GM12875 (cell line): ENCODE measurements around the gene MRC2.
"Not testable (repeated sequence)": the region's sequence is repeated elsewhere in the genome, so short reads cannot be mapped to it uniquely, and the experiment has no call there.

Experiments used
- H3K4me3 ChIP-seq: one replicate; pipeline ENCODE4 v1.5.1; 2011; ENCODE audit warnings: low read depth, low read length, control low read depth
- TF ChIP-seq, protein P1 (sequence below): IDR thresholded peaks from 2 replicates; pipeline ENCODE4 v1.5.1; 2011; ENCODE audit warnings: low read depth, mild to moderate bottlenecking, control low read depth, inconsistent platforms, low read length, moderate library complexity, borderline replicate concordance; ENCODE audit not compliant: insufficient read depth

MRC2 gene

DNA sequence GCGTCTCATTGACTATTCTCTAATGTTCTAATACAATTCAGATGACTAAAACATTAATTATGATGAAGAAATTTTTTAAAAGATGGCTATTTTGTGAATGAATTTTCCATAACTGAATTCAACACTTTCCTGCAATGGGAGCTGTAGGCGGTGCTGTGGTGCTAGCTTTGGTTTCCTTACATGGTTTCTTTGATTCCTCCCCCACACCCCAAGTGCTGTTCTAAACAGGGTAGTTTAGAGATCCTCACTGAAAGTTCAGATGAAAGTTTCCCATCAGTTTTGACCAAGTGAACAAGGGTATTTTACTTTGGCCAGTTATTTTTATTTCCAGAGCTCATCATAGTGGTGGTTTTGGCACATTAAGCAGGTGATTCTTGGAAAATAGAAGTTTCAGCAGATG lies 26.0 kb upstream of the MRC2 start:
- TF ChIP-seq, protein P1, sequence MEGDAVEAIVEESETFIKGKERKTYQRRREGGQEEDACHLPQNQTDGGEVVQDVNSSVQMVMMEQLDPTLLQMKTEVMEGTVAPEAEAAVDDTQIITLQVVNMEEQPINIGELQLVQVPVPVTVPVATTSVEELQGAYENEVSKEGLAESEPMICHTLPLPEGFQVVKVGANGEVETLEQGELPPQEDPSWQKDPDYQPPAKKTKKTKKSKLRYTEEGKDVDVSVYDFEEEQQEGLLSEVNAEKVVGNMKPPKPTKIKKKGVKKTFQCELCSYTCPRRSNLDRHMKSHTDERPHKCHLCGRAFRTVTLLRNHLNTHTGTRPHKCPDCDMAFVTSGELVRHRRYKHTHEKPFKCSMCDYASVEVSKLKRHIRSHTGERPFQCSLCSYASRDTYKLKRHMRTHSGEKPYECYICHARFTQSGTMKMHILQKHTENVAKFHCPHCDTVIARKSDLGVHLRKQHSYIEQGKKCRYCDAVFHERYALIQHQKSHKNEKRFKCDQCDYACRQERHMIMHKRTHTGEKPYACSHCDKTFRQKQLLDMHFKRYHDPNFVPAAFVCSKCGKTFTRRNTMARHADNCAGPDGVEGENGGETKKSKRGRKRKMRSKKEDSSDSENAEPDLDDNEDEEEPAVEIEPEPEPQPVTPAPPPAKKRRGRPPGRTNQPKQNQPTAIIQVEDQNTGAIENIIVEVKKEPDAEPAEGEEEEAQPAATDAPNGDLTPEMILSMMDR: no peak
- no peak overlapping the region for H3K4me3 ChIP-seq

- not testable (repeated sequence) for H3K4me3 ChIP-seq
Observed at GRCh38 chr17:62603783-62604182, 23.7 kb upstream of the MRC2 start.

- TF ChIP-seq, protein P1: no peak
- H3K4me3 ChIP-seq: no peak overlapping the region
Observed at GRCh38 chr17:62605588-62605987, 21.9 kb upstream of the MRC2 start.

DNA sequence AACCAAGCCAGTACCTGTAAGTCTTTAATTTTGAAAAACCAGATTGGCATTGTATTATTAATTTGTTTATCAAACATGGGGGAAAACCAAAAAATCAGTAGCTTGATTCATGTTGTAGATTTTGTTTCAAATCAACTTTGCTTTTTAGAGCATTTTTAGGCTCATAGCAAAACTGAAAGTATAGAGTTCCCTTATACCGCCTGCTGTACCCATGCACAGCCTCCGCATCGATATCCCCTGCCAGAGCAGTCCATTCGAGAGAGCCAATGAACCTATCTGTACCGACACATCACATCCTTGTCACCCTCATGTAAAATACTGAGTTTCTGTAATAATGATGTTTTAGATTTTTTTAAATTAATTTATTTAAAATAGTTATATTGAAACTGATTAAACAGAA lies 16.2 kb upstream of the MRC2 start:
- TF ChIP-seq, protein P1: no peak

DNA sequence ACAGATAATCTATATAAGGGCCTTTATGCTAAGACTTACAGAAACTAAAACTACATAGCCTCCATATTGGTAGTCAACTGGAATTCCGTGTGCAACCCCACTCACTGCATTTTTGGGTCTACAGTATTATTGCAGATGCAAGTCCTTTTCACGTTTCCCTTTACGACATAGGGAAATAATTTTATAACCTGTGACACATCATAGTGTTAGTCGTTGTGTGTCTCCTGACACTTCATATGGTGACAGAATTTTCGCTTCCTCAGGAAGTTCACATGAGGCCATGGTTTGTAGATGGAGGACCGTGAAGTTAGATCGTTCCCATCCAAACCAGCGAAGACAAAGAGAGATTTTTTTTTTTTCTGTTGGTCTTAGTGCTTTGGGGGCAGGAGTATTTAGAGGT lies 15.7 kb upstream of the MRC2 start:
- no peak overlapping the region for H3K4me3 ChIP-seq
- TF ChIP-seq, protein P1: no peak

More for the DNA sequence above, 16.2 kb upstream of the MRC2 start:
- no peak overlapping the region for H3K4me3 ChIP-seq

DNA sequence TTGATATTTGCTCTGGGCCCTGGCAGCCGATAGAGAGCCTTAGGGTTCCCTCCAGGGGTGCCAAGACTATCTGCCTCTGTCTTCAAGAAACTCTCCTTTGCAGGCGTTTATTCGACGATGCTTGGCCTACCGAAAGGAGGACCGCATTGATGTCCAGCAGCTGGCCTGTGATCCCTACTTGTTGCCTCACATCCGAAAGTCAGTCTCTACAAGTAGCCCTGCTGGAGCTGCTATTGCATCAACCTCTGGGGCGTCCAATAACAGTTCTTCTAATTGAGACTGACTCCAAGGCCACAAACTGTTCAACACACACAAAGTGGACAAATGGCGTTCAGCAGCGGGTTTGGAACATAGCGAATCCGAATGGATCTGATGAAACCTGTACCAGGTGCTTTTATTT lies 15.2 kb upstream of the MRC2 start:
- not testable (repeated sequence) for H3K4me3 ChIP-seq

GRCh38 chr17:62613095-62613494 lies 14.4 kb upstream of the MRC2 start:
- H3K4me3 ChIP-seq: not testable (repeated sequence)

DNA sequence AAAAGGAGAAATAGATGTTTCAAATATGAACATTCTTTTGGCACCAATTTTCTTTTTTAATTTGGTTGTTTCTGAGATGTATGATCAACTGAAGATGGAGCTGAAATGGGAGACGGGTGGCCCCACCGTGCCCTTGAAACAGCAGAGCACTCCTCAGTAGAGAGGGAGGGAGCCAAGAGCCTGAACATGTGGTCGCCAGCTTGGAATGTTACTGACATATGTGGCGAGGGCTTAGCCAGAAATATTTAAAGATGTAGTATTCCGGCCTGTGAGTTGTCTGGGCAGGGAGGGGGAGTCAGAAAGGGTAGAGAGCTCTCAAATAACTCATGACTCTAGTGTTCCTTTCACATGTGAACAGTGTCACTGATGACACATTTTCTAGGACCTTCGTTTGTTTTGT lies 13.3 kb upstream of the MRC2 start:
- TF ChIP-seq, protein P1: no peak
- no peak overlapping the region for H3K4me3 ChIP-seq

DNA sequence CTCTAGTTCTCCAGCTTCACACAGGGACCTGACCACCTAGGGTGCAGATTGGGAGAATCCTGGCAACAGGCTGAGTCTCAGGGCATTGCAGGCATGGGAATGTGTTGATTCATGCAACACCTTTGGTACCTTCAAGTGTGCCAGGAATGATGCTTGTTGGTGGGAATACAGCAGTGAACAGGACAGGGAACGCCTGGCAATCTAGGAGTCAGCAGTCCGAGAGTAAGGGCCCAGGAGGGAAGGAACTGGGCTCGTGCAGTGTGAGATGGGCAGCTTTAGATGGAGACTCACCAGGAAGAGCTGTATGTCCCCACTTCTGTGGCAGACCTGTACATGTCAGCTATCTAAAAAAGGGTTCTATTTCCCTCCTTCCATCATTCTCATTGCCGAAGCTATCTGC lies 12.0 kb upstream of the MRC2 start:
- TF ChIP-seq, protein P1: no peak
- no peak overlapping the region for H3K4me3 ChIP-seq
